Amygdala (tissue), 56 donors: Measurements from ENCODE around the gene RAD51B.
A peak's percentile ranks its signal among the peaks of the same experiment; 100 is the strongest.

Experiments used
- DNase-seq, 56 donors: peaks; one replicate each; lab custom pipeline; 2025; lab: John Stamatoyannopoulos, UW

Gene RAD51B

DNA sequence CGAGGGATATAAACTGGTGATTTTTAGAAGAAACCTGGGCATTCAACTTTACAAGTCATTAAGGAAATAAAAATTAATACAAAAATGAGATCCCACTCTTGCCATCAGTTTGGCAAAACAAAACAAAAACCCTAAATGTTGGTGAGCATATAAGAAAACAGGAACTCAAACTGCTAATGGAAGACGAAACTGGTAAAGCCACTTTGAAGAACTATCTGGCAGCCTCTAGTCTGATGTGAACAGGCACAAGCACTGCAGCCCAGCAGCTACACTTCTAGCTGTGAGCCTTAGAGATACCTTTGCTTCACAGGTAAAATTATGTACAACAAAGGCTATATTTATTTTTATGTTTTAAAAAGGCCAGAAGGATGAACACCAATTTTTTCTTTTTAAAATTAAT is 513.7 kb downstream of the RAD51B start:
- no peak for DNase-seq

DNA sequence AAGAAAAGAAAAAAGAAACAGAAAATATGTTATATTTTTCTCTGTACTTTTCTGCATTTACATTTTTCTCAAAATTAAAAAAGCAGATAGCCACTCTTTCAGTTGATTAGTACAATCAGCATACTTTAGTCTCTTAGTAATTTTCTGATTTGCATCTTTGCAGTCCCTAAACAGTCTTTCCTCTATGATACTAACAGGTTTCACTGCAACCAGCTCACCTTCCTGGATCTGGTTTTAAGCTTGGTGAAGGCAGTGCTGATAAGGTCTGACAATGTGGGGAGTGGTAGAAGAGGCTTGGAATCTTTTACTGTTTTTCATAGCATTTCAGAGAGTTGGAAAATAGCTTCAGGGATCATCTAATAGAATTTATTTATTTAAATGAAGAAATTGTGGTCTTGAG is 515.7 kb downstream of the RAD51B start:
- no peak for DNase-seq

- DNase-seq = no peak
Observed at GRCh38 chr14:68336165-68336564, 516.6 kb downstream of the RAD51B start.

- peak in 1 of 56 donors; percentile 8 for DNase-seq
Observed at GRCh38 chr14:68337279-68337678, 517.7 kb downstream of the RAD51B start.

GRCh38 chr14:68340262-68340661 is 520.7 kb downstream of the RAD51B start:
- DNase-seq = no peak

DNA sequence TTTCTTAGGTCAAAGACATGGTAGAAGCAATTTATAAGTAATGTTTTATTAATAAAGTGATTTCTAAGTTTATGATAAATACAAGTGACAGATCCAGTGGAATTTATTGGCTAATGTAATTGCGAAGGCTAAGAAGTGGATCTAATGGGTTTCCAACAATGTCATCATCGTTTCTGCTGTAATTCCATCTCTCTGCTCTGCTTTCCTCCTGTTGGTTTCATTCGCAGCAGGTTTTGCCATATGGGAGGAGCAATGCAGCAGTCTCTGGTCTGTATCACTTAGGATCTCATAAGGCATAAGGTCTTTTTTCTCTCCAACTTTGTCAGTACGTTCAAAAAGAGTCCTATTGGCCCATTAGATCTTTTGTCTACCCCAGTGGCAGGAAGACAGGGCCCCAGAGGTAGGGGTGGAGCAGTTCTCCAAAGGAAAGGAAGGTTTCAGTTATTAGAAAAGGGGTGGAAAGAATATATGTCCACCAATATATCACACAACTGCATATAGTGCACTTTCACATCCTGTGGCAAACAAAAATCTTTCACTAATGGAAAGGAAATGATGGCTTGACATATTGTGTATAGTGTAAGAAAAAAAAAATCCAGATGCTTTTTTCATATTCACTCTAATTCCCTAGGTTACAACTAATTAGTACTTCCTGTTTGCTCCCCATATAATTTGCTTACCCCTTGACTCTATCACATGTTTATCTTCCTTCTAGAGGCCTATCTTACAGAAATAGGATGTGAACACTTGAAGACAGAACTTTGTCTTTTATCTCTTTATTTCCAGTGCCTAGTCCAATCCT is 522.0 kb downstream of the RAD51B start:
- no peak for DNase-seq

DNA sequence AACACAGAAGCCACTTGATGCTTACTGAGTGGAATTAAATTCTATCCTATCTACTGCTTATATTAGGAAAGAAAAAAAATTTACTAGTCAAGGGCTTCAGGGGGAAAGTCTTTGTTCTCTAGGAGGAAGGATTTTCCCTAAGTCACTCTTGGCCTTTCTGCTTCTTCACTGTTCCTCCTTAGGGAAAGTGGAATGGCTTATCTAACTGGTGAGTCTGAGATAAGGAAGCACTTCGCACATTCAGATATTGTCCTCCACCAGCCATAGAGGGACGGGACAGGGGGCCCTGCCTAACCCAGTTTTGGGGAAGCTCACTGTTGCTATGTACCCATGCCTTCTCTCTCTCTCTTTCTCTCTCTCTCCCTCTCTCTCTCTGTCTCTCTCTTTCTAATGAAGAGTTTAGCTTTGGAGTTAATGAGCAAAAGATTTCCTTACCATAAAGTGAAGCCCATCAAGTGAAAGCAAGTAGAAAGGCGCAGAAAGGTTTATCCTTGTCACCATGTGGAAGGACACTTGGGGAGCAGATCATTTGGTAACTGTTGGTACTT is 522.7 kb downstream of the RAD51B start:
- no peak for DNase-seq

GRCh38 chr14:68343534-68344118 is 524.0 kb downstream of the RAD51B start:
- DNase-seq = no peak

- no peak for DNase-seq
Observed at GRCh38 chr14:68345738-68346137, 526.2 kb downstream of the RAD51B start.

DNA sequence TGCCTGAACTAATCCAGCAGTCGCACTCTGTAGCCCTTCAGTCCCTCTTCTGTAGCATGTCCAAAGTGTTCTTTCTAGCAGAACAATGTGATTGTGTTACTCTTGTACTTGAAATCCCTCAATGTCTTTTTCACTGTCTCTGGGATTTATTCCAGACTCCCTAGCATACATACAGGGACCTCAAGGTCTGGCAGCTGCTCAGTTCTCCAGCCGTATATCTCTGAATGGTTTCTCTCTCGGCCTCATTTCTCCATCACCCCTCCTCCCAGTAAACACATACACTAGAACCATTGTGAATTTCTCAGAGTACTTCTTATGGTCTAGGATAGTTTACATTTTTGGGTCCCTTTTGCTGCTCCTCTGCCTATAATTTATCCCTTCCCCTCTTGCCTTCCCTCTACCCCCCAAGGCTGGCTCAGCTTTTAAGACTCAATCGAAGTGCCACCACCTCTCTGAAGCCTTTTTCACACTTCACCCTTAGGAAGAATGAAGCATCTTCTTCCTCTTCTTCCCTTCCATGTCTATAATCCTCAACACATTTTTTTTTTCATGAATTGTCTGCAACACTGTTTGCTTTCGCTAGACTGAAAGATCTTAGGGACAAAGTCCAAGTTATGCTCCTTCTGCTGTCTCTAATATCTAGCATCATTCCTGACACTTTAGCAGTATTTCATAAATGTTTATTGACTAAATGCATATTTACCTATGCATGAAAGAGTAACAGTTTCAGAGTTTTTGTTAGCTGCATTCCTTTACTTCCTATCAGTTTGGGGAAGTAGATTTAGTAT is 527.2 kb downstream of the RAD51B start:
- peak in 11 of 56 donors; percentile 5 to 35 (median 19) for DNase-seq

GRCh38 chr14:68349900-68350629 is 530.5 kb downstream of the RAD51B start:
- DNase-seq = no peak

DNA sequence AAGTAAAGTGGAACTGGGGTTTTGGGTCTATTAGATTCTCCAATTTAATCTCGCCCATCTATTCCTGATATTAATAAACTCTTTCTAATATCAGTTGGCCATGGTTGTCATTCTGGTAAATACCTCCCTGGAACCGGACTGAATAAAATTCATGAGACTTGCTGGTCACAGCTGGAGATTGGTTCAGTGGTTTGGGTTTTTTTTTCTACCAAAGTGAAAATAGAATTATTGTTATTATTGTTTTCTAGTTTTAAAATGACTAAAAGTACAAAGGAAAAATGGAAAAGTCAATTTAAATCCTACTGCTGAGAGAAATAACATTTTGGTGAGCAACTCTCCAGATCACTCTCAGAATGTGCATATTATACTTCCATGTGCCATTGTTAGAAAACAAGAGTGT is 535.8 kb downstream of the RAD51B start:
- DNase-seq = no peak

GRCh38 chr14:68357777-68358176 is 538.2 kb downstream of the RAD51B start:
- no peak for DNase-seq

GRCh38 chr14:68358500-68358899 is 538.9 kb downstream of the RAD51B start:
- DNase-seq = no peak

- DNase-seq = peak in 6 of 56 donors; percentile 10 to 23 (median 16)
Observed at GRCh38 chr14:68359022-68359836, 539.6 kb downstream of the RAD51B start.

GRCh38 chr14:68359837-68360552 is 540.4 kb downstream of the RAD51B start:
- peak in 13 of 56 donors; percentile 5 to 48 (median 16) for DNase-seq

- no peak for DNase-seq
Observed at GRCh38 chr14:68361231-68361630, 541.7 kb downstream of the RAD51B start.

DNA sequence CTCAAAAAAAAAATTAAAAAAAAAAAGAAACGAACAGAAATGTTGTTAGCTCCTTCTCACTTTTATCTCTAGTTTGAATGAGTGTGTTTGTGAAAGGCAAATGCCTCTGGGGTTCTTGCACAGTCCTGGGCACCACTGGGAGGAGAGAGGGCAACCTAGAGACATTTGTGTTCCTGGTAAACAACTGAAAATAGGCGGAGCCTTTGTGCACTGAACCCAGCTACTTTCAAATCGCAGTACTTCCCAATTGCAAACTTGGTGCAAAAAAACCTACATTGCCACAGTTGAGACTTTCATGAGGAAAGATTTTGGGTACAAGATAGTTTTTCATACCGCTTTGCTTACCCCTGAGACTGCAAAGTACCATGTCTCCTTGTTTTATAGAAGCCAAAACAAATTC is 543.3 kb downstream of the RAD51B start:
- DNase-seq = peak in 1 of 56 donors; percentile 6

- DNase-seq = peak in 1 of 56 donors; percentile 36
Observed at GRCh38 chr14:68363466-68363842, 543.9 kb downstream of the RAD51B start.
